ENCODE results near the gene TMCC2.
"Not testable (repeated sequence)": the region's sequence is repeated elsewhere in the genome, so short reads cannot be mapped to it uniquely, and the experiment has no call there.

Gene TMCC2

DNA sequence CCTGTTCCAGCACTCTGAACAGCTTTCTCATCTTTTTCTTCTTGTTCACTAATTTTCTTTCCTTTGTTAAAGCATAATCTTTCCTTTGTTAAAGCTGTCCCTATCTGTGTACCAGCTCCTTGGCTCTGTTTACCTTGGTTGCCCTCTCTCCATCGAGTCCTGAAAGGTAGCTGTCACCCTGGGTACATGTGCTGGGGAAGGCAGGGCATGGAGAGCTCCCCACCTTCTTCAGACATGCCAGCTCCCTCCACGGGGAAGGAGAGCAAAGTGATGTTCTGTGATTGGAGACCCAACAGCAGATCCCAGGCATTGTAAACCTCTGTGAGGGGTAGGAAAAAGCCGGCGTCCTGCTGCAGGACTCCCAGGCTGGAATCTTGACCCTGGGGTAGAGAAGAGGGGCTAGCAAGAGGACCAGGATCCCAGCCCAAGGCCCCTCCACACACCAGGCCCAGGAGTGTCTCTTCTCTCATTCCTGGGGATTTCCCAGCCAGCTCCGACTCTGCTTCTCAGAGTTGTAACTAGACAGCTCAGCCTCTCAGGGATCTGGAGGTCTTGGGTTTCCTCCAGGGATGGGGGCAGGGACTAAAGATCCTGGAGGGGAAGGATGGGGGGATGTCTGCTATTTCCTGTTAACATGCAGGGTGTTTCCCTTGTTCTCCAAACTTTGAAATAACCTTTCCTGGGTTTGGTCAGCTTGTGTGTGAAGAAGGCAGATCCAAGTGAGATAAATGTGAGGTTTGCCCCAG is 34.4 kb downstream of the TMCC2 start:
- DNase-seq (ENCODE audit: low read depth) = no peak

DNA sequence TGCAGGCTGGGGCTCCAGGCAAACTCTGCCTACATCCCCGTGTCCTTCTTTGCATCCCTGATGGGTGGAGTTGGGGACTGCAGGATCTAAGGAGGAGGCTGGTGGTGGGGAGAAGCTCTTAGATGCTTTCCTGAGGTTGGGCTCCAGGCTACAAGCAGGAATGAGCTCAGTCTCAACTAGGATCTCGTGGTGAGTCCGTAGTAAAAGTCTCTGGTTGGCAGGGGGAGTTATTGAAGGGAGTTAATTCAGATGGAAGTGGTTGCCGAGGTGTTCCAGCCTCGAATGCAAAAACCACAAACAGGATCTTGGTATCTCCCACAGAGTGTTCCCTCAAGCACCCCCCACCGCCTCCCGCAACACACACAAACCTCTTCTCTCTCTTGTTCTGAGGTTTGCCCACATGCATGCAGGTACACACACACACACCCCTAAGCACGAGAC is 35.0 kb downstream of the TMCC2 start:
- no peak for DNase-seq (ENCODE audit: low read depth)

GRCh38 chr1:205263580-205264190 is 35.9 kb downstream of the TMCC2 start:
- no peak for DNase-seq (ENCODE audit: low read depth)

GRCh38 chr1:205266611-205267305 is 39.0 kb downstream of the TMCC2 start:
- DNase-seq (ENCODE audit: low read depth) = no peak

DNA sequence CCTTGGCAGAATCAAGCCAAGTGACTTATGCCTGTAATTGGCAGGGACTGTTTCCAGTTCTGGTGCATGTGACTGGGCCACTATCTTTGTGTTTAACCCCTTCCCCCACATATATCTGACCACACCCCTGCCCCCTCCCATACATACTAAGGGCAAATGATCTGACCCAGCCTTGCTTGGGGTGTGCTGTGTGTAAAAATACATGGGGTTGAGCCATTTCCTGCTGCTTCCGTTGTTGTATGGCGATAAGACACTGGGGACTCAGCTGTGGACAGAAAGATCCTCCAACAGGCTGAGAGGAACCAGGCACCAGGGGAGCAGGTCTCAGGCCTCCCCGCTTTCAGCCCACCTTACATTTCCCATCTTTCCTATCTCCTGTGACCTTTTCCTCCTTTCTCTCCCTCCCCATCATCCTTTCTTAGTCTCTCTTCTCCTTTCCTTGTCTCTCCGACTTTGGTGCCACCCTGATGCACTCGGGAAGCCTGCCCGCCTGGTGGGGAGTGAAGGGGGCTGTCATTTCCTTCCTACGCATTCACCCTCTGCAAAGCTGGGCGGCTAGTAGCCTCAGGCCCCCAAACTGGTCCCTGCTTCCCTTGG is 39.7 kb downstream of the TMCC2 start:
- DNase-seq (ENCODE audit: low read depth) = no peak

DNA sequence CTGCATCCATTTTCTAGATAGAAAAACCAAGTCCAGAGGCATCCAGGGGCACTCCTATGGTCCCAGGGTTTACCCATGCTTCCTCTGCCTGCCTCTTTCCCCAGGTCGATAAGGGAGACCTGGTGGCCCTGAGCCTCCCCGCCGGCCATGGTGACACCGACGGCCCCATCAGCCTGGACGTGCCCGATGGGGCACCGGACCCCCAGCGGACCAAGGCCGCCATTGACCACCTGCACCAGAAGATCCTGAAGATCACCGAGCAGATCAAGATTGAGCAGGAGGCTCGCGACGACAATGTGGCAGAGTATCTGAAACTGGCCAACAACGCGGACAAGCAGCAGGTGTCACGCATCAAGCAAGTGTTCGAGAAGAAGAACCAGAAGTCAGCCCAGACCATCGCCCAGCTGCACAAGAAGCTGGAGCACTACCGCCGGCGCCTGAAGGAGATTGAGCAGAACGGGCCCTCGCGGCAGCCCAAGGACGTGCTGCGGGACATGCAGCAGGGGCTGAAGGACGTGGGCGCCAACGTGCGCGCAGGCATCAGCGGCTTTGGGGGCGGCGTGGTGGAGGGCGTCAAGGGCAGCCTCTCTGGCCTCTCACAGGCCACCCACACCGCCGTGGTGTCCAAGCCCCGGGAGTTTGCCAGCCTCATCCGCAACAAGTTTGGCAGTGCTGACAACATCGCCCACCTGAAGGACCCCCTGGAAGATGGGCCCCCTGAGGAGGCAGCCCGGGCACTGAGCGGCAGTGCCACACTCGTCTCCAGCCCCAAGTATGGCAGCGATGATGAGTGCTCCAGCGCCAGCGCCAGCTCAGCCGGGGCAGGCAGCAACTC is 41.3 kb downstream of the TMCC2 start:
- DNase-seq (ENCODE audit: low read depth) = no peak

DNA sequence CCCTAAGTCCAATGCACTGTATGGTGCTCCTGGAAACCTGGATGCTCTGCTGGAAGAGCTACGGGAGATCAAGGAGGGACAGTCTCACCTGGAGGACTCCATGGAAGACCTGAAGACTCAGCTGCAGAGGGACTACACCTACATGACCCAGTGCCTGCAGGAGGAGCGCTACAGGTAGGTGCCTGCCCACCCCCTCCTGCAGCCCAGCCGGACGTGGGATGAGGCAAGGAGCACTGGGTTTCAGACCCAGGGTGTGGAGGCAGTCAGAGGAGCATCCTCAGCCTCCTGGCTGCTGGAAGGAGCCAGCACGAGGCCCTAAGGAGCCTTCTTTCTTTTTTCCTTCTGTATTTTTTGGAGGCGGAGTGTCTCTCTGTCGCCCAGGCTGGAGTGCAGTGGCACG is 42.0 kb downstream of the TMCC2 start:
- DNase-seq (ENCODE audit: low read depth) = no peak

GRCh38 chr1:205270271-205270670 is 42.5 kb downstream of the TMCC2 start:
- DNase-seq (ENCODE audit: low read depth) = no peak

DNA sequence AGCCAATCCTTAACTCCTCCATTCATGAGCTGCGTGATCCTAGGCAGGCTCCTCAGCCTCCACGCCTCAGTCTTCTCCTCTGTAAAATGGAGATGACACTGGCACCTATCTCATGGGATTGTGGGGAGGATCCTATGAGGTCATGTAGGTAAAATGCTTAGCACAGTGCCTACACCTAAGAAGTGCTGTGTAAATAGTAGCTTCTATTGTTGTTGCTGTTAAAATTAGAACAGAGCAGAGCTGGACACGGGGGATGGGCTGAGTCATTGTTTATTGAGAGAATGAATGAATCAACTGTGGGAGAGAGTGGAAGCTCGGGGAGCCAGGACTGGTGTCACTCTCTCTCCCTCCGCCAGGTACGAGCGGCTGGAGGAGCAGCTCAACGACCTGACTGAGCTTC is 43.0 kb downstream of the TMCC2 start:
- DNase-seq (ENCODE audit: low read depth) = no peak

DNA sequence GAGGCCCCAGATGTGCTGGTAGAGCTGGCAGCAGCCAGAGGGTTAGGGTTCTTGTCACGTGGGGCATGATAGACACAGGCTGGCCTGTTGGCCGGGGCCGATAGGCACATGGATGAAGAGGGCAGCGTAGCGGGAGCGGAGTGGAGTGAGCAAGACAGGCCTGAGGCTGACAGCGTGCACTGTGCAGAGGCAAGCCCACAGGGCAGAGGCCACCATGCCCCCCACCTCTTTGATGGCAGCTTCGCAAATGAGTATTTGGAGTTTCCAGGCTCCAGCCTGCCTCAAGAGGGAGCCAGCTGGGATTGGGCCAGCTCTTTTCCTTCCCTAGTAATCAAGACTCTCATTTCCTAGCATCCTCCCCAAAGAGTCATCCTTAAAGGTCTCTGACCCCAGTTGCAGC is 43.5 kb downstream of the TMCC2 start:
- no peak for DNase-seq (ENCODE audit: low read depth)

- DNase-seq (ENCODE audit: low read depth) = no peak
Observed at GRCh38 chr1:205271745-205272144, 44.0 kb downstream of the TMCC2 start.

- DNase-seq (ENCODE audit: low read depth) = no peak
Observed at GRCh38 chr1:205272536-205272935, 44.8 kb downstream of the TMCC2 start.

DNA sequence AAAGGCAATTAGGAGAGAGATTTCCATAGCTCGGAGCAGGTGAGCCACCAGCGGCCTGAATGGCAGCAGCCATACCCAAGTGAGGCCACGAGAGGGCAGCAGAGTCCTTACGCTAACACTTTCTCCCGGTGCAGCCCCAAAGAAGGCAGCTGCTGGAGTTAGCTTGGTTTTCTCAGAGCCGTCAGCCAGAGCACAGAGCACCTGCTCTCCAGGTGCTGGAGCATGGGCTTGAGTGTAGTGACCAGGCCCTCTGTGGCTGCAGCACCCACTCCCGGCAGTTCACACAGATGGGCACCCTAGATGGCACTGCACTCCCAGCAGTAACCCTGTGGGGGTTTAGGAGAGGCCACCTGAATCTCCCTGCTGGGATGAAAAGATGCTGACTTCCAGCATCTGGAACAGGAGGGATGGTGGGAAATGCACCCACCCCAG is 45.8 kb downstream of the TMCC2 start:
- DNase-seq (ENCODE audit: low read depth) = peak; percentile 80

DNA sequence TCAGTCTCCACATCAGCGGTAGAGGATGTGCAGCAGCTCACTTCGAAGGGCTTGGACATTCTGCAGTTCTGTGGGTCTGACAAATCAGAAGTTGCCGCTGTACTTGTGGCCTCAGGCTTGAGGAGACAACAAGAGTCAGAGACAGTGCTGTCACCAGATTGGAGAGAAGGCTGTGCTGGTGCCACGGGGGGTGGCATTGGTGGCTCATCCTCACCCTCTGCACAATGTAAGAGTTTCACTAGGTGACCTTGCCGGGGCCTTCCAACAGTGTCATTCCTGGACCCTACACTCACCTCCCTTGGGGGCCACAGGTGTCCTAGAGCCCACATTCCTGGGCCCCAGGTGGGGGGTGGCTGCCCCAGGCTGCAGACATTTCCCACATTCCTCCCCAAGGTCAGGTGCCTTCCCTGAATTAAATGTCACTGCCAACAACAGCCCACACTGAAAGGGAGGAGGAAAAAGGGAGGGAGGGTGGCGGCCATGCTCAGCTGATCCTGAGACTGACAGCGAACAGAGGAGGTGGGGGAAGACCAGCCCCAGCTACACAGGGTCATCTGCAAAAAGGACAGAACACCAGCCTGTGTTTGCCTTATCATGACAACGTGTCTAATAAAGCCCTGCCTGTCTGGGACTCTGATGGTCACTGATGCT is 46.4 kb downstream of the TMCC2 start:
- no peak for DNase-seq (ENCODE audit: low read depth)

- DNase-seq (ENCODE audit: low read depth) = no peak
Observed at GRCh38 chr1:205275133-205275532, 47.4 kb downstream of the TMCC2 start.

DNA sequence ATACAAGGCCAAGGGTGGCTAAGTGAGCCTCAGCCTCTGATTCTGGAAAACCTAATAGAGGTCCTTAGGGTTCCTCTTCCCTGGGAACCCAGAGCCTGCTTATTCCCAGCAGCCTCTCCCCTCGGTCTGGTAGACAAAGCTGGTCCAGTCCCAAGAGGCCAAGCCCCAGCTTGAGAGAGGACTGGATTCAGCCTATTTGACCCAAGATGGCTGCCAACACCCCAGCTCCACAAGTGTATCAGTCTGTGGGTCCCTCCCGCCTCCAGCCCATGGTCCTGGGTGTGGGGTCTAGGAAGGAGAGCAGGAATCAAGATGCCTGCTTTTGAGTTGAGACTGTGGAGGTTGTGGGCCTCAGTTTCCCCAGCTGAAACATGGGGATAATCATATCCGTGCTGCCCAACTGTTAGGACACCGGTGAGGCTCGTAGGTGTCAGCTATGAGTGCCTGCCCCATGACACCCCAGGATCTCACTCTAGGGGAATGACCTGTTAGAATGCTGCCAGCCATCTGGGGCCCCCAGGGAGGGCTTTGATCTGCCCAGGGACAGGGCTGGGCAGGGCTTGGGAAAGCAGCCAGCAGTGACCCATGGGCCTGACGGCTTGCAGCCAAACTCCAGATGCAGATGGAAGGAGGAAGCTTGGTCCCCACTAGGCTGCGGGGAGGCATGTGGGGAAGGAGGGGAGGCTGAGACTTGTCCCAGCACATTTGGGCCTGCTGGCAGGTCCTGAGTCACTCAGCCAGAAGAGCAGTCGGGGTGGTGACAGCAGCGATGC is 48.4 kb downstream of the TMCC2 start:
- DNase-seq (ENCODE audit: low read depth) = no peak

DNA sequence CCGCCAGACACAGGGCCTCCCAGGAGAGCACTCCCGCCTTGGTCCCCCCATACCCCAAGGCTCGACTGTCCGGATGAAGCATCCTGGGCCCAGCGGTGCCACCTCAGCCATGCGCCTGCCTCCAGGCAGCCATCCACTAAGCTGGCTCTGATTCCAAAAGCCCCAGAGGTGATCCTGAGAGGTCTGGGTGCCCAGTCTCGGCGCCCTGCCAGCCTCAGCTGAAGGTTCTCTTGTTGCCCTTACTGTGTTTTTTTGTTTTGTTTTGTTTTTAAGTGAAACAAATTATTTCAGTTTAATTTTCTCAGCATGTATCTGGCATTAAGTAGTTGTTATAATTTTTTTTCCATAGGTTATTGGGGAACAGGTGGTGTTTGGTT is 48.9 kb downstream of the TMCC2 start:
- no peak for DNase-seq (ENCODE audit: low read depth)

DNA sequence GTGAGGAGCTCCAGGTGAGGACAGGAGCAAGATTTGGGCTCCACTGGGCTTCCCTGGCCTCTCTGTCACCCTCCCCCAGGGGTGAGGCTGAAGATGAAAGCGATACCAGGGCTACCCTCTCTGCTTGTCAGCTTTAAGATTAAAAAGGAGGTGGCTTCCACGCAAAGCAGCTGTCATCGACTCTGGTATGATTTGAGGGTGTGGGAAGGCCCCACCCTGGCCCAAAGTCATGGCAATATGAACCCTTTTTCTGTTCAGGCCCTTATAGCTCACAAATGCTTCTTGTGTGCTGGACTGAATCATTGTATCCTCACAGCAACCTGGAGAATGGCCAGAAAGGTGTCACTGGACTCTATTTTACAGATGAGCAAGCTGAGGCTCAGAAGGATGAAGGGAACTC is 52.2 kb downstream of the TMCC2 start:
- no peak for DNase-seq (ENCODE audit: low read depth)

- DNase-seq (ENCODE audit: low read depth) = not testable (repeated sequence)
Observed at GRCh38 chr1:205280666-205281395, 53.1 kb downstream of the TMCC2 start.
